CD4-positive, alpha-beta T cell treated with Interferon alpha-2 for 1 hour (primary cell): Measurements from ENCODE around the gene MAN2B2.
A peak's percentile ranks its signal among the peaks of the same experiment; 100 is the strongest.

Experiments
- DNase-seq, 2 donors: peaks; one replicate each; pipeline ENCODE4 v3.0.0-alpha.2; 2020 to 2022

MAN2B2 gene

DNA sequence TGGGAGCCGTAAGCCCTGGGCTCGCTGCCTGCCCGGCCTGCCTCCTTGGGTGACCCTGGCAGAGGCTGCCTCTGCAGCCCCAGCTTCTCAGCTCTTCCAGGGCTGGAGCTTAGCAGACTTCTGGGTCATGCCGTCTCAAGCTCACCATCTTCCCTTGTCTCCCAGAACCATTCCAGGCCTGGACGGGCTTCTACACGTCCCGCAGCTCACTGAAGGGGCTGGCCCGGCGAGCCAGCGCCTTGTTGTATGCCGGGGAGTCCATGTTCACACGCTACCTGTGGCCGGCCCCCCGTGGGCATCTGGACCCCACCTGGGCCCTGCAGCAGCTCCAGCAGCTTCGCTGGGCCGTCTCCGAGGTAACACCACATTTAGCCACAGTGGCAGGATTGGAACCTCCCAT lies 22.0 kb downstream of the MAN2B2 start:
- no peak for DNase-seq

- no peak for DNase-seq
These were observed 23.1 kb downstream of the MAN2B2 start for GRCh38 chr4:6598127-6598526.

GRCh38 chr4:6598641-6599040 lies 23.7 kb downstream of the MAN2B2 start:
- DNase-seq: no peak

- no peak for DNase-seq
These were observed 26.8 kb downstream of the MAN2B2 start for GRCh38 chr4:6601661-6602250.

- no peak for DNase-seq
These were observed 27.3 kb downstream of the MAN2B2 start for GRCh38 chr4:6602289-6602688.

DNA sequence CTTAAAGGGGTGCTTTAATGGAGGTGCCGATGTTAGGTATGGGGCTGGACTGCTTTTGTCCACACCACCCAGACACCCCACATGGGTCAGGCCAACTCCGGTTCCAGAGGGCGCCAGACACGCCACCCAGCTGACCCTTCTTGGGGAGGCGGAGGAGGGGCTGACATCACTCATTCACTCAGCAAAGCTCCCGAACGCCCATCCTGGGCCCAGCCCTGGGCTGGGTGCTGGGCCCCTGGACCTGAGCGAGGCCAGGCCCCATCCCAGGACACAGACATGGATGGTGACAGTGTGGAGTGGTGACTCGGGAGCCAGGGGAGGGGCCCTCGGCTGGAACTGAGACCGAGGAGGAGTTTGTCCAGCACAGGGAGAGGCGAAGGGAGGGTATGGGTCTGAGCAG lies 28.1 kb downstream of the MAN2B2 start:
- DNase-seq: no peak

- no peak for DNase-seq
These were observed 30.1 kb downstream of the MAN2B2 start for GRCh38 chr4:6605114-6605513.

GRCh38 chr4:6605605-6606004 lies 30.6 kb downstream of the MAN2B2 start:
- DNase-seq: no peak

DNA sequence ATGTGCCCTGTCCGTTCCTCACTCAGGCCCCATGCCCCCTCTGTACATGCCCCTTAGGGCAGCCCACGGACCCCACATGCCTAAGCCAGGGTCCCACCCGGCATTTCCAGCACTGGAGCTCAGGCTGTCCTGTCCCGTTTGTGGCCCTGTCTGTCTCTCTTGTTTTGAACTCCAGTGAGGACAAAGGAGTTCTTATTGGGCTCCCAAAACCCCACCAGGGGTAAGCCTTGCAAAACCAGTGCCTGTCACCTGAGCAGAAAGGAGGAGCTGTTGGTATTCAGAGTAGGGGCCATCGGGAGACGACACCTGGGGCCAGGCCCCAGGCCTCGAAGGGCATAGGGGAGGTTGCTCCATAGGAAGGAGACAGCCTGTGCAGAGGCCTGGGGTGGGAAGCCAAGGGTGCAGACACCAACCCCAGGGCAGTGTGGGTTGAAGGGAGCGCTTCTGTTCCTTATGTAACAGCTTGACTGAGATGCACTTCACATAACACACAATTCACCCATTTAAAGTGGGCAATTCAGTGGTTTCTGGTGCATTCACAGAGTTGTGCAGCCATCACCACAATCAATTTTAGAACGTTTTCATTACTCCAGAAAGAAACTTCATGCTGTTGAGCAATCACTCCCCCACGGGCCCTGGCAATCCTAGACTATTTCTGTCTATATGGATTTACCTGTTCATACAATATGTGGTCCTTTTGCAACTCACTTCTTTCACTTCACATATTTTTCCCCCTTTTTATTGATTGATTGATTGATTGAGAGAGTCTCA lies 31.7 kb downstream of the MAN2B2 start:
- DNase-seq: no peak

DNA sequence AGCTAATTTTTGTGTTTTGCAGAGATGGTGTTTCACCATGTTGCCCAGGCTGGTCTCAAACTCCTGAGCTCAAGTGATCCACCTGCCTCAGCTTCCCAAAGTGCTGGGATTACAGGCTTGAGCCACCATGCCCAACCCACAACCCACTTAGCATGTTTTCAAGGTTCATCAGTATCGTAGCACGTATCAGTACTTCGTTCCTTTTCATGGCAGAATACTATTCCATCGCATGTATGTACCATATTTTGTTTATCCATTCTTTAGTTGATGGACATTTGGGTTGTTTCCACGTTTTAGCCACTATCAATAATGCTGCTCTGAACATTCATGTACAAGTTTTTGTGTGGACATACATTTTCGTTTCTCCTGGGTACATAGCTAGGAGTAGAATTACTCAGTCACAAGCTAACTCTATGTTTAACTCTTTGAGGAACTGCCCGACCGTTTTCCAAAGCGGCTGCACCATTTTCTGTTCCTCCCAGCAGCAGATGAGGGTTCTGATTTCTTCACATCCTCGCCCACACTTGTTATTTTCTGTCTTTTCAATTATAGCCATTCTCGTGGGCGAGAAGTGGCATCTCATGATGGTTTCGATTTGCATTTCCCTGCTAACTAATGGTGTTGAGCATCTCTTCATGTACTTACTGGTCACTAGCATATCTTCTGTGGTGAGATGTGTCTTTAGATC lies 32.5 kb downstream of the MAN2B2 start:
- no peak for DNase-seq

- DNase-seq: peak in 1 of 2 donors; percentile 6
These were observed 33.9 kb downstream of the MAN2B2 start for GRCh38 chr4:6608758-6609414.

DNA sequence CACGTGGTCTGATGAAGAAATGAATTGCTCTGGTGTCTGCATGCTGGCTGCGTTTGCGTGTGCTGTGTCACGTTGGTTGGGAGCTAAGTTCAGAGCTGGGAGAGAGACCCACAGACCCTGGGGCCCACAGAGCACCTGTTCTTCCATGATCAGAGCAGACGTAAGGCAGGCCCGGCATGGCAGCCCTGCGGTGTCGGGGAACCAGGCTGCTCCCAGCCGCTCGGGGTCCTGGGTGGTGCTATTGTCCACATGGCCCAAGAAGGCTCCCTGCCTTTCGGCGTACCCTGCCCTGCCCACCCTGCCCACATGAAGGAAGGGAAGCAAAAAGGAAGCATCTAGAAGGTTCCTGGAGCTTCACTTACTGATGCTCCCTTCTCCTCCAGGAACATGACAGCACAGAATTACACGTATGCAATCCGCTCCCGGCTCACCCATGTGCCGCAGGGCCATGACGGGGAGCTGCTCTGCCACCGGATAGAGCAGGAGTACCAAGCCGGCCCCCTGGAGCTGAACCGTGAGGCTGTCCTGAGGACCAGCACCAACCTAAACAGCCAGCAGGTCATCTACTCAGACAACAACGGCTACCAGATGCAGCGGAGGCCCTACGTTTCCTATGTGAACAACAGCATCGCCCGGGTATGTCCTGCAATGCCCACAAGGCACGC lies 34.6 kb downstream of the MAN2B2 start:
- DNase-seq: no peak

DNA sequence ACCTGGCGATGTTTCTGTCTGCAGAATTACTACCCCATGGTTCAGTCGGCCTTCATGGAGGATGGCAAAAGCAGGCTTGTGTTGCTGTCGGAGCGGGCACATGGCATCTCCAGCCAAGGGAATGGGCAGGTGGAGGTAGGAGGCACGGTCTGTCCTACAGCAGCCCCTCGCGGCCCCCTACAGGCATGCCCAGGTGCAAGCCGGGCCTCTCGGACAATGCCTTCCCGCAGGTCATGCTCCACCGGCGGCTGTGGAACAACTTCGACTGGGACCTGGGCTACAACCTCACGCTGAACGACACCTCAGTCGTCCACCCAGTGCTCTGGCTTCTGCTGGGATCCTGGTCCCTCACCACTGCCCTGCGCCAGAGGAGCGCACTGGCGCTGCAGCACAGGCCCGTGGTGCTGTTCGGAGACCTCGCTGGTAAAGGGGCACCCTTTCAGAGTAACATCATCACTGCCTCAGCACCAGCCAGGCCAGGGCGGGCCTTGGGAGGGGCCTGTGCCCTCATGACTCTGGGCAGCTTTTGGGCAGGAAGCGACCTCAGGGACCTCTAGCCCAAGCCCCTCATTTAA lies 36.0 kb downstream of the MAN2B2 start:
- DNase-seq: no peak

DNA sequence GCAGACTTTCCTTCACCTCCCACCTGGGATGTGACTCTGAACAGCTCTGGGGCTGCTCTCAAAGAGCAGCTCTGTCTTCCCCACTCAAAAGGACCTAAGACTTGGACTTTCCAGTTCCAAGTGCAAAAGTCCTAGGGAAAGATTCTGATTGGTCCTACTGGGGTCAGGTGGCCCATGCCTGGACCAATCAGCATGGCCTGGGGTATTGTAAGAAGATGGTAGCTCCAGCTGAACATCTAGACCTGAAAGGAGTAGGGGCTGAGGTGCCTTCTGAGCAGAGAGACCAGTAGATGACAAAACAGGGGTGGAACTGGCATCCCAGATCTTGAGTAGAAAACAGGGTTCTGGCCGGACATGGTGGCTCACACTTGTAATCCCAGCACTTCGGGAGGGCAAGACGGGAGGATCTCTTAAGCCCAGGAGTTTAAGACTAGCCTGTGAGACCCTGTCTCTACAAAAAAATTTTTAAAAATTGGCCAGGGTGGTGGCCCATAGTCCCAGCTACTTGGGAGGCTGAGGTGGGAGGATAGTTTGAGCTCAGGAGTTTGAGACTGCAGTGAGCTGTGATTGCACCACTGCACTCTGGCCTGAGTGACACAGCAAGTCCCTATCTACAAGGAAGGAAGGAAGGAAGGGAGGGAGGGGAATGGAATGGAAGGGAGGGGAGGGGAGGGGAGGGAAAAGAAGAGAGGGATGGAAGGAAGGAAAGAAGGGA lies 38.1 kb downstream of the MAN2B2 start:
- DNase-seq: no peak

DNA sequence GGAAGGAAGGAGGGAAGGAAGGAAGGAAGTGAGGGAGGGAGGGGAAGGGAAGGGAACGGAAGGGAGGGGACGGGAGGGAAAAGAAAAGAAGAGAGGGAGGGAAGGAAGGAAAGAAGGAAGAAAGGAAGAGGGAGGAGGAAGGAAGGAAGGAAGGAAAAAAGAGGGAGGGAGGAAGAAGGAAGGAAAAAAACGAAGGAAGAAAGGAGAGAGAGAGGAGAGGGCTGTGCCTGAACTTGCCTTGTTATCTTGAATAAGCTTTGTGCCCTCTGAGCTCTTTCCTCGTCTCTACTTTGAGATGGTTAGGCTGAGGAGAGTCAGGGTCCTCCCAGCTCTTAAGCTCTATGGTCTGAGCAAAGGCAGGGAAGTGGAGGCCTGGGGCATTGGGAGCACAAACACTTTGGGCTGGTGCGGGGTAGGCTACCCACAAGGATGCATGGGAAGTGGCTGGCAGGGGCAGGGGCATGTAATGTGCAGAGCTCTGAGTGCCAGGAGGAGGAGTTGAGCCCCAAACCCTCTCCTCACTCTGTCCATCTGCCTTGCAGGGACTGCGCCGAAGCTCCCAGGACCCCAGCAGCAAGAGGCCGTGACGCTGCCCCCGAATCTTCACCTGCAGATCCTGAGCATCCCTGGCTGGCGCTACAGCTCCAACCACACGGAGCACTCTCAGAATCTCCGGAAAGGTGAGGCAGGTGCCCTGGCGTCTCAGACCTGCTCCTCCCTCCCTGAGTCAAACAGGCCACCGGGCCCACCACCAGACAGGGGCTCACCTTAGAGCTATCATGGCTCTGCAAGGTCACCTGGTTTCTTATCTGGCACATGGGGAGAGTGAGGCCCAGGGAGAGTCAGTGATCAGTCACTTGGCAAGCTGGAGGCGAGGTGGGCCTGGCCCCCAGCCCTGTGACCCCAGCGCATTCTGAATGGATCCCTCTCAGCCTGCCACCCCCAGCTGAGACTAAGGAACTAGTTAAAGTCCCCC lies 39.0 kb downstream of the MAN2B2 start:
- DNase-seq: no peak

DNA sequence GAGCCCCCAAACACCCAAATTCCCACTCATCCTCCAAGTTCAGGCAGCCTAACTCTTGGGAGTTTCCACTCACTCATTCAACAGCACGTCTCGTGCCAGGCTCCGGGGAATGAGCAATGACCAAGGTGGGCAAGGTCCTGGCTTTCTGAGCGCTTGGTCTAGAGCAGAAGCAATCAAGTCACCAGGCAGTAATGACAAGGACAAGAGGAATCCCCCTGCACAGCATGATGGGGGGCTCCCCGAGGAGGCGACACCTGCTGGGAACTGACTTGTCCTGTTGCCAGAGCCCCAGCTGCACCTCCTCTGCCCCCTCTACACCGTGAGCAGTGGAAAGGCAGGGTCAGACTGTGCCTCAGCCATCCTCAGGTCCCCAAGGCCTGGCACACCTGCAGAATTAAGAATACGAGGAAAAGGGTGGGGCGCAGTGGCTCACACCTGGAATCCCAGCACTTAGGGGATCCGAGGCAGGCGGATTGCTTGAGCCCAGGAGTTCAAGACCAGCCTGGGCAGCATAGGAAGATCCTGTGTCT lies 39.8 kb downstream of the MAN2B2 start:
- DNase-seq: no peak

- DNase-seq: no peak
These were observed 41.4 kb downstream of the MAN2B2 start for GRCh38 chr4:6616087-6616995.

- DNase-seq: no peak
These were observed 42.3 kb downstream of the MAN2B2 start for GRCh38 chr4:6617246-6617645.

DNA sequence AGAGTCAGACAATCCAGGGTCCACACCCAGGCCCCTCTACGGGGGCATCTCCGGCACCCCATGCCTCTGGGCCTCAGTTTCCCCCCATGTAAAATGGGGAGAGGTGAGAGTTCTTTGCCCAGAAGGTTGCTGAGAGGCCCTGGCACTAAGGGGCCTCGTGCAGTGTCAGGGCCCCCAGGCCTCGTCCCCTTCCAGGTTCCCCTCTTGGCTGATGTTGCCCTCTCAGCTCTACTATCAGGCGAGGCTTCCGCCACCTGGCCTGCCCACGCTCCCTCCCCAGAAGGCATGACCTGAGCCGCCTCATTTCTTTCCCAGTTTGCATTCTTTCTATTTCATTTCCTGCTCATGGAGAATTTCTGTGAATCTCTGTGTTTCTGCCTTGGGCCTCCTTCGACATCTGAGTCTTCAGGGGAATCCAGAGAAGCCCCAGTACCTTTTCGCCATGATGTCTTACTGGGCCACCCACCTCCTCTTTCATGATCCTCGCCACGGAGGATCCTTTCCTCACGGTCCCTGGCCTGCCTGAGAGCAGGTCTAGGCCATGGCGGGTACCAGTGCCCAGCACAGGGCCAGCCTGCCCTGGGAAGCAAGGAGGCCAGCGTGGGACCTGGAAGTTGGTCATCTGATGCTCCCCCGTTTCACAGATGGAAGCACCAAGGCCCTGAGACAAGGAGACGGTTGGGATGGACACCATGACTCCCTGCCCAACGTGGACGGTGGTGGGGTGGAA lies 43.6 kb downstream of the MAN2B2 start:
- DNase-seq: no peak
